ENCODE data around the gene KIAA1671.

KIAA1671 gene

GRCh38 chr22:24928322-24928721 is 24.2 kb upstream of the KIAA1671 start:
- no peak for TF ChIP-seq CTCF (conservative IDR thresholded peaks at IDR 0.05; ENCODE audit: low read length)
- H3K4me3 ChIP-seq (ENCODE audit: low read length): no peak overlapping the region
- DNase-seq (ENCODE audit: low read depth): no peak

GRCh38 chr22:24930678-24931077 is 21.8 kb upstream of the KIAA1671 start:
- no peak for TF ChIP-seq CTCF (conservative IDR thresholded peaks at IDR 0.05; ENCODE audit: low read length)
- no peak overlapping the region for H3K4me3 ChIP-seq (ENCODE audit: low read length)
- DNase-seq (ENCODE audit: low read depth): no peak

DNA sequence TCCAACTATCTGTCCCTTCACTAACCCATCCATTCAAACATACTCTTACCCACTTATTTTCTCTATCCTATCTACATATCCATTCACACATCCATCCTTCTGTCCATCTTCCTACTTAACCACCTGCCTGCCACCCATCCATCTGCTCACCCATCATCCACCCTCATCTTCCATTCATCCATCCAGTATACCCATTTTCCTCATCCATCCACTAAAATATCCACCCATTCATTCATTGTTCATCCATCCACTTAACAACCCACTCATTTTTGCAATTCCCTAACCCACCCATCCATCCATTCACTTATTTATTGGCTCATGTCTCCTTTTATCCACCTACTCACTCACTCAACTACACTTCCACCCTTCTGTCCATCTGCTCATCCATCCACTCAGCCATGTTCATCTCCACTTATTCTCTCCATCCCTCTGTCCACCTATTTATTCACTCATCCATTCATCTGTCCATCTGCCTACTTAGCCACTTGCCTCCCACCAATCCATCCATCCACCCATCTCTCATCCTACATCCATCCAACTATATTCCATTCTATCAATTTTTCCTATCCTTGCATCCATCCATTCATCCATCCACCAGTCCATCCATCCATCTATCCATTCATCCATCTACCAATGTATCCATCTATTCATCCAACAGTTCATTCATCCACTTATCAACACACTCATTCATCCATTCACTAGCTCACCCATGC is 16.6 kb upstream of the KIAA1671 start:
- TF ChIP-seq CTCF (conservative IDR thresholded peaks at IDR 0.05; ENCODE audit: low read length): no peak
- H3K4me3 ChIP-seq (ENCODE audit: low read length): no peak overlapping the region
- DNase-seq (ENCODE audit: low read depth): no peak

- DNase-seq (ENCODE audit: low read depth): no peak
- H3K4me3 ChIP-seq (ENCODE audit: low read length): no peak overlapping the region
- TF ChIP-seq CTCF (conservative IDR thresholded peaks at IDR 0.05; ENCODE audit: low read length): peak; percentile 29
Observed at GRCh38 chr22:24937114-24937513, 15.4 kb upstream of the KIAA1671 start.

DNA sequence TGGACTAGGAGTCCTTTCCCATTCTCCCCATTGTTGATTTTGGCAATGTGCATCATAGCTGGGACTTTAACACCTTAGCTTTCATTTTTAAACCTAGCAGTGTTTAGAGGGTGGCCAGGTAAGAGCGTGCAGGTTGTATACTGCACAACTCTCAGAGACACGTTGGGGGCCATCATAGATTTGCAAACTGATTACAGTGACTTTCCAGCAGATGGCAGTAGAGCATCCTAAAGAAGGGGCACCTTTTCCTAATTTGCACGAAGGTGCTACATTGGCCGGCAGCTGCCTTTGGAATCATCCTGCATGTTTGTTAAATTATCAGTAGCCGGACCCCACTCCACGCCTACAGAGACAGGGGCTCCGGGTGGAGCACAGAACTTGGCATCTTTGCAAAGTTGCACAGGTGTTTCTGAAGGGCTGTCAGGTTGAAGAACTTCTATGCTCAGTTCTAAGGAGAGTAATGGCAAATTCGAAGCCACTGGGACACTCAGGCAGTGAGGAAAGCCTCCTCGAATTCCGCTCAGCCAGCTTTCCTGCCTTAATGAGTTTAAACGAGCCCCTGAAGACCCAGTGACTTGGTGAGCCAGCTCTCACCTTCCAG is 13.7 kb upstream of the KIAA1671 start:
- peak; percentile 88 for TF ChIP-seq CTCF (conservative IDR thresholded peaks at IDR 0.05; ENCODE audit: low read length)
- no peak overlapping the region for H3K4me3 ChIP-seq (ENCODE audit: low read length)
- peak; percentile 32 for DNase-seq (ENCODE audit: low read depth)

DNA sequence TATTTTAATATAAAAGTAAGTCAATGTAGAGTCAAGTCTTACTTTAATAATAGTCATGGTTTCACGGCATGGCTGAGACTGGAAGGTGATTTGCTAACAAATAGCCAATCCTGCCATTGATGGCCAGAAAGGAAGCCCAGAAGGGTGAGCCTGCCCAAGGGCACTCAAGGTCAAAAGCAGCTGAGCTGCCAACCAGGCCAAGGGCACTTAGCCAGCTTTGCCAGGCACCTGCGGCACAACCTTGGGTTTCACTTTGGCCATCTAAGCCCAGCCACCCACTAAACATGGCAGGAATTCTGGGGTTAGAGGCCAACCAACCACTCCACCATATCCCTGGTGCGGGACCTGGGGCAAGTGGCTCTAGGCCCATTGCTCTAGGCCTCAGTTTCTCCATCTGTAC is 10.2 kb upstream of the KIAA1671 start:
- H3K4me3 ChIP-seq (ENCODE audit: low read length): no peak overlapping the region
- no peak for TF ChIP-seq CTCF (conservative IDR thresholded peaks at IDR 0.05; ENCODE audit: low read length)
- no peak for DNase-seq (ENCODE audit: low read depth)
